Measurements from ENCODE around the gene FER1L5.

GRCh38 chr2:96662360-96662759 lies 19.8 kb downstream of the FER1L5 start:
- TF ChIP-seq CTCF (conservative IDR thresholded peaks at IDR 0.05) (no peak), EZH2 (IDR thresholded peaks at IDR 0.05; ENCODE audit: low read depth) (no peak)

All from PC-9 (cell line).